K562 (cell line): Measurements from ENCODE around the gene EMILIN1. TPM values are rescaled to one million over a fixed set of nuclear protein-coding genes. Genes with fewer than 3 reads are reported as not detected.
A peak's percentile ranks its signal among the peaks of the same experiment; 100 is the strongest.

Experiments
- FOXK1 ChIP-seq: sonication (generic); formaldehyde crosslinking; IDR thresholded peaks from 2 replicates; pipeline ENCODE4 v1.8.0; 2022; ENCODE audit warnings: missing genetic modification reagents, mild to moderate bottlenecking, borderline replicate concordance
- FOXM1 ChIP-seq, 2 experiments: fragments of 450-650 bp in 1 of 2; sonication (generic) in 1 of 2; formaldehyde crosslinking in 1 of 2; IDR thresholded peaks; 2 replicates each; pipeline versions ENCODE4 v1.6.1 to v1.9.0; 2017 to 2022; ENCODE audit warnings: low read depth in 2 of 2, mild to moderate bottlenecking in 2 of 2, missing genetic modification reagents in 1 of 2, moderate library complexity in 1 of 2
- MAZ ChIP-seq, 2 experiments: fragments of 450-650 bp in 1 of 2; sonication (generic) in 1 of 2; formaldehyde crosslinking; IDR thresholded peaks in 1 of 2; conservative IDR thresholded peaks in 1 of 2; 2 replicates each; pipeline versions ENCODE4 v1.4.0 to v1.5.0; 2020; ENCODE audit warnings: mild to moderate bottlenecking in 1 of 2, missing genetic modification reagents in 1 of 2
- ZFX ChIP-seq: sonication (generic); formaldehyde crosslinking; IDR thresholded peaks from 2 replicates; pipeline ENCODE4 v1.8.0; 2022; ENCODE audit warnings: mild to moderate bottlenecking, missing genetic modification reagents, moderate library complexity
- polyA plus RNA-seq, 8 experiments: library from polyadenylated mRNA; depleted of rRNA in 4 of 8; stranded (reverse) in 5 of 8; unstranded in 3 of 8; fragments of >200 nt; fragmentation: Nextera tagmentation in 2 of 8; fragmentation: Illumina TruSeq in 1 of 8; extraction: Ambion mirVana in 2 of 8; extraction: Trizol in 1 of 8; gene quantifications; 2 replicates each; pipeline versions ENCODE4 v1.2.1 to v1.2.3, GENCODE V29; 2011 to 2014; ENCODE audit warnings: inconsistent platforms in 1 of 8, missing spikeins in 1 of 8
- total RNA-seq, 7 experiments: library from RNA; depleted of rRNA in 6 of 7; stranded (reverse); fragments of >200 nt in 6 of 7; fragmentation: Illumina TruSeq in 2 of 7; extraction: Trizol in 2 of 7; gene quantifications; 2 replicates each; pipeline versions ENCODE4 v1.2.1 to v1.2.3, GENCODE V29; 2011 to 2021; ENCODE audit warnings: low replicate concordance in 1 of 7
- TF ChIP-seq, protein P1 (sequence below): fragments of 450-650 bp; IDR thresholded peaks from 2 replicates; pipeline ENCODE4 v1.6.1; 2016; ENCODE audit warnings: mild to moderate bottlenecking, moderate library complexity

Gene EMILIN1
- total and polyA plus RNA-seq, 9 of the 15 experiments (the other 6 are each of a cell fraction or from before 2014, with no cell fraction given), result 0.04 to 2.7 (median 0.54) TPM; not detected in 2

DNA sequence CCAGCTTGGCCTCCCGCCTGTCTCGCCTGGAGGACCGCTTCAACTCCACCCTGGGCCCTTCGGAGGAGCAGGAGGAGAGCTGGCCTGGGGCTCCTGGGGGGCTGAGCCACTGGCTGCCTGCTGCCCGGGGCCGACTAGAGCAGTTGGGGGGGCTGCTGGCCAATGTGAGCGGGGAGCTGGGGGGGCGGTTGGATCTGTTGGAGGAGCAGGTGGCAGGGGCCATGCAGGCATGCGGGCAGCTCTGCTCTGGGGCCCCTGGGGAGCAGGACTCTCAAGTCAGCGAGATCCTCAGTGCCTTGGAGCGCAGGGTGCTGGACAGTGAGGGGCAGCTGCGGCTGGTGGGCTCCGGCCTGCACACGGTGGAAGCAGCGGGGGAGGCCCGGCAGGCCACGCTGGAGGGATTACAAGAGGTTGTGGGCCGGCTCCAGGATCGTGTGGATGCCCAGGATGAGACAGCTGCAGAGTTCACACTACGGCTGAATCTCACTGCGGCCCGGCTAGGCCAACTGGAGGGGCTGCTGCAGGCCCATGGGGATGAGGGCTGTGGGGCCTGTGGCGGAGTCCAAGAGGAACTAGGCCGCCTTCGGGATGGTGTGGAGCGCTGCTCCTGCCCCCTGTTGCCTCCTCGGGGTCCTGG, 4.5 kb downstream of the EMILIN1 start (continued):
- TF ChIP-seq, protein P1, sequence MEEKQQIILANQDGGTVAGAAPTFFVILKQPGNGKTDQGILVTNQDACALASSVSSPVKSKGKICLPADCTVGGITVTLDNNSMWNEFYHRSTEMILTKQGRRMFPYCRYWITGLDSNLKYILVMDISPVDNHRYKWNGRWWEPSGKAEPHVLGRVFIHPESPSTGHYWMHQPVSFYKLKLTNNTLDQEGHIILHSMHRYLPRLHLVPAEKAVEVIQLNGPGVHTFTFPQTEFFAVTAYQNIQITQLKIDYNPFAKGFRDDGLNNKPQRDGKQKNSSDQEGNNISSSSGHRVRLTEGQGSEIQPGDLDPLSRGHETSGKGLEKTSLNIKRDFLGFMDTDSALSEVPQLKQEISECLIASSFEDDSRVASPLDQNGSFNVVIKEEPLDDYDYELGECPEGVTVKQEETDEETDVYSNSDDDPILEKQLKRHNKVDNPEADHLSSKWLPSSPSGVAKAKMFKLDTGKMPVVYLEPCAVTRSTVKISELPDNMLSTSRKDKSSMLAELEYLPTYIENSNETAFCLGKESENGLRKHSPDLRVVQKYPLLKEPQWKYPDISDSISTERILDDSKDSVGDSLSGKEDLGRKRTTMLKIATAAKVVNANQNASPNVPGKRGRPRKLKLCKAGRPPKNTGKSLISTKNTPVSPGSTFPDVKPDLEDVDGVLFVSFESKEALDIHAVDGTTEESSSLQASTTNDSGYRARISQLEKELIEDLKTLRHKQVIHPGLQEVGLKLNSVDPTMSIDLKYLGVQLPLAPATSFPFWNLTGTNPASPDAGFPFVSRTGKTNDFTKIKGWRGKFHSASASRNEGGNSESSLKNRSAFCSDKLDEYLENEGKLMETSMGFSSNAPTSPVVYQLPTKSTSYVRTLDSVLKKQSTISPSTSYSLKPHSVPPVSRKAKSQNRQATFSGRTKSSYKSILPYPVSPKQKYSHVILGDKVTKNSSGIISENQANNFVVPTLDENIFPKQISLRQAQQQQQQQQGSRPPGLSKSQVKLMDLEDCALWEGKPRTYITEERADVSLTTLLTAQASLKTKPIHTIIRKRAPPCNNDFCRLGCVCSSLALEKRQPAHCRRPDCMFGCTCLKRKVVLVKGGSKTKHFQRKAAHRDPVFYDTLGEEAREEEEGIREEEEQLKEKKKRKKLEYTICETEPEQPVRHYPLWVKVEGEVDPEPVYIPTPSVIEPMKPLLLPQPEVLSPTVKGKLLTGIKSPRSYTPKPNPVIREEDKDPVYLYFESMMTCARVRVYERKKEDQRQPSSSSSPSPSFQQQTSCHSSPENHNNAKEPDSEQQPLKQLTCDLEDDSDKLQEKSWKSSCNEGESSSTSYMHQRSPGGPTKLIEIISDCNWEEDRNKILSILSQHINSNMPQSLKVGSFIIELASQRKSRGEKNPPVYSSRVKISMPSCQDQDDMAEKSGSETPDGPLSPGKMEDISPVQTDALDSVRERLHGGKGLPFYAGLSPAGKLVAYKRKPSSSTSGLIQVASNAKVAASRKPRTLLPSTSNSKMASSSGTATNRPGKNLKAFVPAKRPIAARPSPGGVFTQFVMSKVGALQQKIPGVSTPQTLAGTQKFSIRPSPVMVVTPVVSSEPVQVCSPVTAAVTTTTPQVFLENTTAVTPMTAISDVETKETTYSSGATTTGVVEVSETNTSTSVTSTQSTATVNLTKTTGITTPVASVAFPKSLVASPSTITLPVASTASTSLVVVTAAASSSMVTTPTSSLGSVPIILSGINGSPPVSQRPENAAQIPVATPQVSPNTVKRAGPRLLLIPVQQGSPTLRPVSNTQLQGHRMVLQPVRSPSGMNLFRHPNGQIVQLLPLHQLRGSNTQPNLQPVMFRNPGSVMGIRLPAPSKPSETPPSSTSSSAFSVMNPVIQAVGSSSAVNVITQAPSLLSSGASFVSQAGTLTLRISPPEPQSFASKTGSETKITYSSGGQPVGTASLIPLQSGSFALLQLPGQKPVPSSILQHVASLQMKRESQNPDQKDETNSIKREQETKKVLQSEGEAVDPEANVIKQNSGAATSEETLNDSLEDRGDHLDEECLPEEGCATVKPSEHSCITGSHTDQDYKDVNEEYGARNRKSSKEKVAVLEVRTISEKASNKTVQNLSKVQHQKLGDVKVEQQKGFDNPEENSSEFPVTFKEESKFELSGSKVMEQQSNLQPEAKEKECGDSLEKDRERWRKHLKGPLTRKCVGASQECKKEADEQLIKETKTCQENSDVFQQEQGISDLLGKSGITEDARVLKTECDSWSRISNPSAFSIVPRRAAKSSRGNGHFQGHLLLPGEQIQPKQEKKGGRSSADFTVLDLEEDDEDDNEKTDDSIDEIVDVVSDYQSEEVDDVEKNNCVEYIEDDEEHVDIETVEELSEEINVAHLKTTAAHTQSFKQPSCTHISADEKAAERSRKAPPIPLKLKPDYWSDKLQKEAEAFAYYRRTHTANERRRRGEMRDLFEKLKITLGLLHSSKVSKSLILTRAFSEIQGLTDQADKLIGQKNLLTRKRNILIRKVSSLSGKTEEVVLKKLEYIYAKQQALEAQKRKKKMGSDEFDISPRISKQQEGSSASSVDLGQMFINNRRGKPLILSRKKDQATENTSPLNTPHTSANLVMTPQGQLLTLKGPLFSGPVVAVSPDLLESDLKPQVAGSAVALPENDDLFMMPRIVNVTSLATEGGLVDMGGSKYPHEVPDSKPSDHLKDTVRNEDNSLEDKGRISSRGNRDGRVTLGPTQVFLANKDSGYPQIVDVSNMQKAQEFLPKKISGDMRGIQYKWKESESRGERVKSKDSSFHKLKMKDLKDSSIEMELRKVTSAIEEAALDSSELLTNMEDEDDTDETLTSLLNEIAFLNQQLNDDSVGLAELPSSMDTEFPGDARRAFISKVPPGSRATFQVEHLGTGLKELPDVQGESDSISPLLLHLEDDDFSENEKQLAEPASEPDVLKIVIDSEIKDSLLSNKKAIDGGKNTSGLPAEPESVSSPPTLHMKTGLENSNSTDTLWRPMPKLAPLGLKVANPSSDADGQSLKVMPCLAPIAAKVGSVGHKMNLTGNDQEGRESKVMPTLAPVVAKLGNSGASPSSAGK, result peak; percentile 22; the same call in 1 of the 2 replicates
- TF ChIP-seq MAZ (CRISPR knock-in tag; conservative IDR thresholded peaks at IDR 0.05 in 1 of 2, IDR thresholded peaks at IDR 0.05 in 1 of 2), result 0 out of 4 replicates have a peak, but pooled peaks of 1 of the 2 experiments have one; percentile 27
- no peak for TF ChIP-seq FOXM1 (IDR thresholded peaks at IDR 0.05; ENCODE audit: low read depth)
- TF ChIP-seq FOXM1 (CRISPR knock-in tag; IDR thresholded peaks at IDR 0.05; ENCODE audit: low read depth), result no peak
- 0 out of 2 replicates have a peak, but pooled peaks have one; percentile 42 for TF ChIP-seq ZFX (CRISPR knock-in tag)
- TF ChIP-seq FOXK1, result no peak
